ENCODE measurements around the gene DNAJB13.

Gene DNAJB13

GRCh38 chr11:74015919-74016684 is 65.3 kb downstream of the DNAJB13 start:
- no peak for DNase-seq (ENCODE audit: low read depth in 2 of 2)

GRCh38 chr11:74017631-74018030 is 66.8 kb downstream of the DNAJB13 start:
- no peak for DNase-seq (ENCODE audit: low read depth in 2 of 2)

DNA sequence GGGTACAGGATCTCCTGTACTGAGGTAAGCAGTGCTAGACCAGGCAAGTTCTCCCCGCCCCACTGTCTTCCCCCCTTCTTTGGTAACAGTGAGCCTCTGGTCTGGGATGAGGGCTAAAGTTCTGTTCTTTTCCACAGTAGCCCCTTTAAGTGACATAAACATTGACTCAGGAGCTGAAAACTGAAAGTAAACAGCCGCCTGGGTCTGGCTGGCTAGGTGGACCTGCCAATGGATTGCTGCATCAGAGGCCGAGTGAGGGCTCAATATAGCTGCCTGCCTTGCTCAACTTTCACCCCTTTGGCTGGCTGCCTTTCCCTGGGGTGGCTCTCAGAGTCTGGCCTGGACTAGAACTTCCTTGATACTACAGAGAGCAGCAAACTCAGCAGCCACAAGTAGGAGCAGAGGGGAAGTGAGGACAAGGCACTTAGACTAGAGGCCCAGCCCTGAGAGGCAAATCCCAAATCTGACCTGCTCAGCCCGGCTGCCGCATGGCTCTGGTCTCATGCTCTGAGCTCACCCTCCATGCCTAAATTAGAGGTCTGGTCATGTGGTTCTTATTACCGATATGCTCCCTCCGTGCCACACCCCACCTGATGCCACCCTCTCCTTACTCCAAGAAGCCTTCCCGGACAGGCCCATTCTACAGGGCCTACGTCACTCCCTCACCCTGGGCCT is 67.6 kb downstream of the DNAJB13 start:
- DNase-seq (ENCODE audit: low read depth in 2 of 2), result no peak

DNA sequence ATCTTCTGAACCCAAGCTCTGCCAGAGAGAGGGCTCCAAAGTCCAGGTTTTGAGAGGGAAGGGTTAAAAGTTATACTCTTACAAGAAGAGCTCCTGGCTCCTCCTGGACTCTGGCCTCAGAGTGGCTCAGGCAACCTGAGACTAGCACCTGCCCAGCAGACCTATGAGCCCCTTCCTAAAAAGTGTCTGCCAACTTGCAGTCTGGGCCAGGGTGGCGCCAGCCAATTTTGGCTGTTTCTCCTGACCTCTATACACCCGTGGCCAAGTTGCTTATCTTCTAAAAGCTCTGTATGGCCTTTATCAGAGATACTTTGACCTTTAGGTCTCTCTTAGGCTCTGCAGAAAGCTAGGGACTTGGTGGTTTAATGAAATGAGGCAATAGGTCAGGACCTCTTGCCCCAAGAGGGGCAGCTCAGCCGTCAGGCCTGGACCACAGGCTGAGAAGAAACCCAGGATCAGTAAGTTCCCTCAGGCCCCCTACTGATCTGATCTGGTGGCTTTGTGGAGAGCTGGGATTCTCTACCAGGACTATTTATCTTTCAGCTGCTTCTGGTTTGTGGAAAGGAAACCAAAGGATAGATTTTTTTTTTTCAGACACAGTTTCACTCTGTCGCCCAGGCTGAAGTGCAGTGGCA is 68.4 kb downstream of the DNAJB13 start:
- no peak for DNase-seq (ENCODE audit: low read depth in 2 of 2)

- no peak for DNase-seq (ENCODE audit: low read depth in 2 of 2)
Observed at GRCh38 chr11:74019860-74020259, 69.0 kb downstream of the DNAJB13 start.
